Esophagus squamous epithelium (tissue), 5 donors: ENCODE results near the gene DIS3L2. TPM values are rescaled to one million over a fixed set of nuclear protein-coding genes. Genes with fewer than 3 reads are reported as not detected.

ENCODE experiments used
- DNase-seq: peaks from one replicate; lab custom pipeline; 2025; lab: John Stamatoyannopoulos, UW
- H3K27ac ChIP-seq, 4 donors: fragments of 200-600 bp; sonication (generic); one replicate each; pipeline ENCODE4 v1.5.1; 2016 to 2019; ENCODE audit warnings: mild to moderate bottlenecking in 1 of 4
- H3K27me3 ChIP-seq, 4 donors: fragments of 200-600 bp; sonication (generic); 1 replicate in 3 of 4; 2 replicates in 1 of 4; pipeline versions ENCODE4 v1.5.1 to v1.6.0; 2017 to 2021; ENCODE audit warnings: antibody characterized with exemption in 1 of 4
- H3K36me3 ChIP-seq, 3 donors: fragments of 200-600 bp; sonication (generic); one replicate each; pipeline ENCODE4 v1.5.1; 2016 to 2019
- H3K4me1 ChIP-seq, 3 donors: fragments of 200-600 bp; sonication (generic); one replicate each; pipeline ENCODE4 v1.5.1; 2017 to 2019
- H3K4me3 ChIP-seq, 4 donors: fragments of 200-600 bp; sonication (generic); 1 replicate in 3 of 4; 2 replicates in 1 of 4; pipeline ENCODE4 v1.5.1; 2016 to 2019; ENCODE audit warnings: mild to moderate bottlenecking in 2 of 4, moderate library complexity in 1 of 4
- H3K9me3 ChIP-seq, 3 donors: fragments of 200-600 bp; sonication (generic); one replicate each; pipeline ENCODE4 v1.5.1; 2016 to 2019
- CTCF ChIP-seq, 6 experiments: fragments of 450-650 bp in 4 of 6; fragments of 200-600 bp in 2 of 6; sonication (generic) in 2 of 6; IDR thresholded peaks; one replicate each; pipeline ENCODE4 v1.5.1; 2016 to 2019; ENCODE audit warnings: antibody characterized with exemption in 6 of 6, mild to moderate bottlenecking in 4 of 6, moderate library complexity in 4 of 6
- POLR2A ChIP-seq, 4 donors: fragments of 450-650 bp; IDR thresholded peaks; one replicate each; pipeline ENCODE4 v1.6.1; 2017; ENCODE audit warnings: antibody characterized with exemption in 4 of 4, mild to moderate bottlenecking in 4 of 4, moderate library complexity in 3 of 4
- WGBS, 2 donors: methylation state at CpG; one replicate each; pipeline ENCODE4 v1.1.5; 2018; 5-methylcytosine and 5-hydroxymethylcytosine counted together
- intact Hi-C: fragments of 100-400 bp; cut with DNase I; formaldehyde crosslinking; loops from one replicate; pipeline ENCODE4 v1.15.0; 2022
- total RNA-seq, 4 donors: library from RNA; depleted of rRNA; stranded (reverse); fragments of >200 nt; gene quantifications; one replicate each; pipeline ENCODE4 v1.1.0, GENCODE V29; 2016
- donor health status: DM: yes; HTN: yes; CAD: no.

The DIS3L2 gene
- total RNA-seq, 4 donors from 2014 or later = 14.5 to 42.8 (median 32.4) TPM

DNA sequence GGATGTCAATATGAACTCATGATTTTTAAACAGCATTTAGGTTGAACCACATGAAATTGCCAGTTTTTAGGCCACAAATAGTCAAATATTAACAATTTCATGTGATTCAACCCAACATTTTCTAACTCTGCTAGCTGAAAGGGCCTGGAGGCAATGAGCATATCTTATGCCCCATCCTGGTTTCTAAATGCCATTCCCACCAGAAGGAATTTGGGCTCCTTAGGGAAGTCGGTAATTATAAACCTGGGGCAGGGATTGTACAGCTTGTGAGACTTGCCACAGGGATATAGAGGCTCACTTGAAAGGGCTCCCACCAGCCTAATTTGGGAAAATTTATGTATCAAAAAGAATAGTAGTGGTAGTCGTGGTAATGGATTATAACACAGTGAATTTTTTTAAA is 238.7 kb downstream of the DIS3L2 start:
- TF ChIP-seq CTCF (IDR thresholded peaks at IDR 0.05) (no peak), POLR2A (IDR thresholded peaks at IDR 0.05) (no peak)
- WGBS, 2 donors = 91 to 97% methylated on average over 2 of the region's 2 CpGs

GRCh38 chr2:232203166-232203891 is 241.8 kb downstream of the DIS3L2 start:
- peaks cover 0 to 12% (median 12%) of the 10 kb centered on the region in 3 donors for H3K4me1 ChIP-seq
- TF ChIP-seq POLR2A (IDR thresholded peaks at IDR 0.05) = no peak
- TF ChIP-seq CTCF (IDR thresholded peaks at IDR 0.05) = no peak
- H3K9me3 ChIP-seq = no peaks in the 10 kb centered on the region
- H3K27ac ChIP-seq = no peak overlapping the region
- H3K36me3 ChIP-seq = peaks cover 0 to 33% (median 0%) of the 10 kb centered on the region in 3 donors
- DNase-seq = no peak
- WGBS, 2 donors = 82 to 83% methylated on average over 4 to 5 of the region's 5 CpGs
- intact Hi-C loops = no loop called here
- H3K27me3 ChIP-seq = no peaks in the 10 kb centered on the region
- no peak overlapping the region for H3K4me3 ChIP-seq

More for the DNA sequence above, 238.7 kb downstream of the DIS3L2 start:
- intact Hi-C loops = no loop called here
- no peak for DNase-seq
- Histone ChIP-seq H3K27me3 (no peaks in the 10 kb centered on the region), H3K4me1 (peaks cover 0 to 12% (median 12%) of the 10 kb centered on the region in 3 donors), H3K27ac (no peak overlapping the region), H3K4me3 (no peak overlapping the region), H3K36me3 (peaks cover 0 to 34% (median 0%) of the 10 kb centered on the region in 3 donors), H3K9me3 (peaks cover 0 to 2% (median 0%) of the 10 kb centered on the region in 3 donors)

GRCh38 chr2:232203936-232204335 is 242.4 kb downstream of the DIS3L2 start:
- Histone ChIP-seq H3K27me3 (no peaks in the 10 kb centered on the region), H3K4me1 (peaks cover 0 to 12% (median 12%) of the 10 kb centered on the region in 3 donors), H3K4me3 (no peak overlapping the region), H3K36me3 (peaks cover 0 to 27% (median 0%) of the 10 kb centered on the region in 3 donors), H3K9me3 (no peaks in the 10 kb centered on the region), H3K27ac (no peak overlapping the region)
- intact Hi-C loops = no loop called here
- 67 to 83% methylated on average over 5 of the region's 5 CpGs for WGBS, 2 donors
- TF ChIP-seq CTCF (IDR thresholded peaks at IDR 0.05) = no peak
- TF ChIP-seq POLR2A (IDR thresholded peaks at IDR 0.05) = no peak
- DNase-seq = no peak

GRCh38 chr2:232204457-232204931 is 243.0 kb downstream of the DIS3L2 start:
- H3K4me1 ChIP-seq = peaks cover 0 to 12% (median 12%) of the 10 kb centered on the region in 3 donors
- H3K36me3 ChIP-seq = peaks cover 0 to 24% (median 0%) of the 10 kb centered on the region in 3 donors
- no peak overlapping the region for H3K27ac ChIP-seq
- DNase-seq = no peak
- 39 to 59% methylated on average over 6 to 8 of the region's 9 CpGs for WGBS, 2 donors
- no peaks in the 10 kb centered on the region for H3K27me3 ChIP-seq
- H3K4me3 ChIP-seq = no peak overlapping the region
- H3K9me3 ChIP-seq = no peaks in the 10 kb centered on the region
- TF ChIP-seq POLR2A (IDR thresholded peaks at IDR 0.05) = no peak
- TF ChIP-seq CTCF (IDR thresholded peaks at IDR 0.05) = no peak
- intact Hi-C loops = no loop called here

DNA sequence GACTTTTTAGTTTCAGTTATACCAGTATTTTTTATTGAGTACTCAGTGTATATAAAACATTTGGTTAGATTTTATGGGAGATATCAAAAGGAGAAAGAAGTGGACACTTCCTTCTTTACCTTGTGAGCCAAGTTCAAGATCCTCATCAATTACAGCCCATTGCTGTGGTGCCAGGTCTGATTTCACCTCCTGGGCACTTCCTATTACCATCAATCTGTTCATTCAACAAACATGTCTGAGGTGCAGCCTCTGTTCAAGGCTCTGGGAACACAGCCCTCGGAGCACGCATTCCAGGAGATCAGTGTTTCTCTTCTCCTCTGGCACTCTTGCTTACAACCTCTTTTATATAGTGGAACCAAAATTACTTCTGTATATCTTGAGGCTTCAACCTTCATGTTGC is 245.7 kb downstream of the DIS3L2 start:
- no peaks in the 10 kb centered on the region for H3K27me3 ChIP-seq
- peaks cover 0 to 27% (median 12%) of the 10 kb centered on the region in 3 donors for H3K4me1 ChIP-seq
- H3K36me3 ChIP-seq = peaks cover 0 to 23% (median 0%) of the 10 kb centered on the region in 3 donors
- TF ChIP-seq POLR2A (IDR thresholded peaks at IDR 0.05) = no peak
- no peak for TF ChIP-seq CTCF (IDR thresholded peaks at IDR 0.05)
- intact Hi-C loops = no loop called here
- WGBS, 2 donors = 52 to 85% methylated on average over 2 of the region's 2 CpGs
- H3K4me3 ChIP-seq = no peak overlapping the region
- no peaks in the 10 kb centered on the region for H3K9me3 ChIP-seq
- no peak overlapping the region for H3K27ac ChIP-seq
- no peak for DNase-seq
